CD4-positive, alpha-beta T cell treated with Interleukin-12 subunit alpha and Interleukin-12 subunit beta, for 1 hour (primary cell): ENCODE data around the gene CELSR2.

ENCODE experiments used
- DNase-seq: peaks from one replicate; pipeline ENCODE4 v3.0.0-alpha.2; 2020

The CELSR2 gene

GRCh38 chr1:109265016-109265415 is 15.7 kb downstream of the CELSR2 start:
- no peak for DNase-seq

DNA sequence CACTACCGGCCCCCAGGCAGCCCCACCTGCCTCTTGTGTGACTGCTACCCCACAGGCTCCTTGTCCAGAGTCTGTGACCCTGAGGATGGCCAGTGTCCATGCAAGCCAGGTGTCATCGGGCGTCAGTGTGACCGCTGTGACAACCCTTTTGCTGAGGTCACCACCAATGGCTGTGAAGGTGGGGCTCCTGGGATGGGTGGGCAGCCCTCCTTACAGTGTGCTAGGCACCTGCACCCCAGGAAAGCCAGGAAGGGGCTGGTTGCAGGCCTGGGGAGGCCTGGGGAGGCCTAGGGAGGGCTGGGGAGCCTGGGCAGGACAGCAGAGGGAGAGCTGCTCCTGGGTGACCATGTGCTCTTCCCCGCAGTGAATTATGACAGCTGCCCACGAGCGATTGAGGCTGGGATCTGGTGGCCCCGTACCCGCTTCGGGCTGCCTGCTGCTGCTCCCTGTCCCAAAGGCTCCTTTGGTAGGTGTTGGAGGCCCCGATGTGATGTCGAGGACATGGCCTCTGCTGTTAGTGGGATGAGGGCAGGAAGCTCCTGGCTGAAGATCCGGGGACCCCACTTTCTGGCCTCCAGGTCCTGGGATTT is 16.5 kb downstream of the CELSR2 start:
- no peak for DNase-seq

DNA sequence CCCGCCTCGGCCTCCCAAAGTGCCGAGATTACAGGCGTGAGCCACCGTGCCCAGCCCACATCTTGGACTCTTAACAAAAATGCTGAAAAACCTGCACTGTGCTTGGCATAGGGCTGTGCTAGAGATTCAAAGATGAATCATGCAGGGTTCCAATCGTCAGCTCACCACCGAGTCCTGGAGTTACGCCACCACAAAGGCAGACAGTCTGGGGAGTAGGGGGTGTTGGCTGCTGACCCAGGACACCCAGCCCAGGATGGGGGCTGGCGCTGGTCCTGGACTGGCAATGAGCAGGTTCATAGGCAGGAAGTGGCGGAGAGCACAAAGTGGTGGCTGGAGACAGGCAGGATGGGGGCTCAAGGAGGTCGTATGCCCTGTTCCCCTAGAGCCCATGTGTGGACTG is 17.6 kb downstream of the CELSR2 start:
- DNase-seq, result no peak

DNA sequence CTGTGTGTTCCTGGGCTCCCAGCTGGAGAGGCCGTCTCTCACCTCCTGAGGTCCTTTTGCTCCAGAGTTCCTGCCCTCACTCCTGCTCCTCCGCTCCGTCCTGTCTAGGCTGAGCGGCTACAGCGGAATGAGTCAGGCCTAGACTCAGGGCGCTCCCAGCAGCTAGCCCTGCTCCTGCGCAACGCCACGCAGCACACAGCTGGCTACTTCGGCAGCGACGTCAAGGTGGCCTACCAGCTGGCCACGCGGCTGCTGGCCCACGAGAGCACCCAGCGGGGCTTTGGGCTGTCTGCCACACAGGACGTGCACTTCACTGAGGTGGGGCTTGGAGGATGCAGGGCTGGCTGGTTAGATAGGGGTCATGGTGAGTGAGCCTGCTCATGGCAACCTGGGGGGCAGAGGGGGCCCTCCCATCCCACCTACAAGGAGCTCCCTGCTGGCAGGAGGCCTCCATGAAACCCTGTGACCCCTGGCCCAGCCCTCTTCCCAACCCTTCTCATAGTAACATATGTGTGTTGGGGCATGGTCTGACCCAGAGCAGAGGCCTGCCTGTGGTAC is 18.5 kb downstream of the CELSR2 start:
- no peak for DNase-seq

DNA sequence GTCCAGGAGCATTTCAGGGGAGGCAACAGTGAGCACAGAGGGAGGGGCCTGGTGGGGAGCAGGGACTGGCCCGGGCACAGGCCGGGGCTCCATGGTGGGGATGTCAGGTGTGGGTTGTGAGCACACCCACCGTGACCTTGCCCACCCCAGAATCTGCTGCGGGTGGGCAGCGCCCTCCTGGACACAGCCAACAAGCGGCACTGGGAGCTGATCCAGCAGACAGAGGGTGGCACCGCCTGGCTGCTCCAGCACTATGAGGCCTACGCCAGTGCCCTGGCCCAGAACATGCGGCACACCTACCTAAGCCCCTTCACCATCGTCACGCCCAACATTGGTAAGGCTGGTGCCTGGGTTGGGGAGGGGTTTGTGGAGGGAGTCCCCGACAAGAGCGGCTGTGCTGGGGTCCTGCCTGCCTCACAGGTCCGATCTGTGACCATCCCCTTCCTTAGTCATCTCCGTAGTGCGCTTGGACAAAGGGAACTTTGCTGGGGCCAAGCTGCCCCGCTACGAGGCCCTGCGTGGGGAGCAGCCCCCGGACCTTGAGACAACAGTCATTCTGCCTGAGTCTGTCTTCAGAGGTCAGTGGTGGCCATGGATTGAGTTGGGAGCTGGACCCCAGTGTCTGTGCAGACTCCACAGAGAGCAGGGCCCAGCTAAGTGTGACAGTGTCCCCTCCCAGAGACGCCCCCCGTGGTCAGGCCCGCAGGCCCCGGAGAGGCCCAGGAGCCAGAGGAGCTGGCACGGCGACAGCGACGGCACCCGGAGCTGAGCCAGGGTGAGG is 19.3 kb downstream of the CELSR2 start:
- DNase-seq, result no peak

DNA sequence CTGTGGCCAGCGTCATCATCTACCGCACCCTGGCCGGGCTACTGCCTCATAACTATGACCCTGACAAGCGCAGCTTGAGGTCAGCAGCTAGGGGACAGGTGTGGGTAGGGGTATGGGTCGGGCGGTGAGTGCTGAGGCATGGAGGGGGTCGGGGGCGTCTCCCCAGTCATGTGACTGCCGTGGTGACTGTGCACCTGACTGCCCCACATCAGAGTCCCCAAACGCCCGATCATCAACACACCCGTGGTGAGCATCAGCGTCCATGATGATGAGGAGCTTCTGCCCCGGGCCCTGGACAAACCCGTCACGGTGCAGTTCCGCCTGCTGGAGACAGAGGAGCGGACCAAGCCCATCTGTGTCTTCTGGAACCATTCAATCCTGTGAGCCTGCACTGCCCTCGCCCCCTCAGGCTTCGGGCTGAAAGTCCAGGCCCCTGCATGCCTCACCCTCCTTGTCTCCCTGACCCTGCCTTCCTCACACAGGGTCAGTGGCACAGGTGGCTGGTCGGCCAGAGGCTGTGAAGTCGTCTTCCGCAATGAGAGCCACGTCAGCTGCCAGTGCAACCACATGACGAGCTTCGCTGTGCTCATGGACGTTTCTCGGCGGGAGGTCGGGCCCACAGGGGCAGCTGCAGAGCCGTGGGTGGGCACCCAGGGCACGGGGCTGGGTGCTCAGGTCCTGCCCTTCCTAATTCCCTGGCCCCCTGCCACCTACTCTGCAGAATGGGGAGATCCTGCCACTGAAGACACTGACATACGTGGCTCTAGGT is 20.1 kb downstream of the CELSR2 start:
- no peak for DNase-seq

DNA sequence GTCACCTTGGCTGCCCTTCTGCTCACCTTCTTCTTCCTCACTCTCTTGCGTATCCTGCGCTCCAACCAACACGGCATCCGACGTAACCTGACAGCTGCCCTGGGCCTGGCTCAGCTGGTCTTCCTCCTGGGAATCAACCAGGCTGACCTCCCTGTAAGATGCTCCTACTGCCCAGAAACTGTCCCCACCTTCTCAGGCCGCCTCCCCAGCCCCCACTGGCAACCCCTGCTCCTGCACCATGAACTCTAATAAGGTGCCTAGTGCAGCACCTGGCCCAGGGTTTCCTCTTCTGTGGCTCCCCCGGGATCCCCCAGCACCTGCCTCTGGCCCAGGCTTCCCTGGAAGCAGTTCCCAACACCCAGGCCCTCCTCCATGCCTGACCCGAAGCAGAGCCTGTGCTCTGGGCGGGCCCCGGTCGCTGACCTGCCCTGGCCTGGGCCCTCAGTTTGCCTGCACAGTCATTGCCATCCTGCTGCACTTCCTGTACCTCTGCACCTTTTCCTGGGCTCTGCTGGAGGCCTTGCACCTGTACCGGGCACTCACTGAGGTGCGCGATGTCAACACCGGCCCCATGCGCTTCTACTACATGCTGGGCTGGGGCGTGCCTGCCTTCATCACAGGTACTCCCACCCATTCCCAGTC is 20.8 kb downstream of the CELSR2 start:
- no peak for DNase-seq

GRCh38 chr1:109270623-109271317 is 21.4 kb downstream of the CELSR2 start:
- no peak for DNase-seq

- no peak for DNase-seq
Measured at GRCh38 chr1:109271458-109271857, 22.1 kb downstream of the CELSR2 start.

GRCh38 chr1:109272021-109272799 is 22.9 kb downstream of the CELSR2 start:
- no peak for DNase-seq

- no peak for DNase-seq
Measured at GRCh38 chr1:109272831-109273547, 23.6 kb downstream of the CELSR2 start.

- DNase-seq, result no peak
Measured at GRCh38 chr1:109273570-109274288, 24.4 kb downstream of the CELSR2 start.

DNA sequence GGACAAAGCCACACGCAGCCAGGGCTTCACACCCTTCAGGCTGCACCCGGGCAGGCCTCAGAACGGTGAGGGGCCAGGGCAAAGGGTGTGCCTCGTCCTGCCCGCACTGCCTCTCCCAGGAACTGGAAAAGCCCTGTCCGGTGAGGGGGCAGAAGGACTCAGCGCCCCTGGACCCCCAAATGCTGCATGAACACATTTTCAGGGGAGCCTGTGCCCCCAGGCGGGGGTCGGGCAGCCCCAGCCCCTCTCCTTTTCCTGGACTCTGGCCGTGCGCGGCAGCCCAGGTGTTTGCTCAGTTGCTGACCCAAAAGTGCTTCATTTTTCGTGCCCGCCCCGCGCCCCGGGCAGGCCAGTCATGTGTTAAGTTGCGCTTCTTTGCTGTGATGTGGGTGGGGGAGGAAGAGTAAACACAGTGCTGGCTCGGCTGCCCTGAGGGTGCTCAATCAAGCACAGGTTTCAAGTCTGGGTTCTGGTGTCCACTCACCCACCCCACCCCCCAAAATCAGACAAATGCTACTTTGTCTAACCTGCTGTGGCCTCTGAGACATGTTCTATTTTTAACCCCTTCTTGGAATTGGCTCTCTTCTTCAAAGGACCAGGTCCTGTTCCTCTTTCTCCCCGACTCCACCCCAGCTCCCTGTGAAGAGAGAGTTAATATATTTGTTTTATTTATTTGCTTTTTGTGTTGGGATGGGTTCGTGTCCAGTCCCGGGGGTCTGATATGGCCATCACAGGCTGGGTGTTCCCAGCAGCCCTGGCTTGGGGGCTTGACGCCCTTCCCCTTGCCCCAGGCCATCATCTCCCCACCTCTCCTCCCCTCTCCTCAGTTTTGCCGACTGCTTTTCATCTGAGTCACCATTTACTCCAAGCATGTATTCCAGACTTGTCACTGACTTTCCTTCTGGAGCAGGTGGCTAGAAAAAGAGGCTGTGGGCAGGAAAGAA is 25.5 kb downstream of the CELSR2 start:
- DNase-seq, result no peak

GRCh38 chr1:109275706-109276345 is 26.5 kb downstream of the CELSR2 start:
- DNase-seq, result no peak

GRCh38 chr1:109277434-109278204 is 28.3 kb downstream of the CELSR2 start:
- DNase-seq, result peak; percentile 69

DNA sequence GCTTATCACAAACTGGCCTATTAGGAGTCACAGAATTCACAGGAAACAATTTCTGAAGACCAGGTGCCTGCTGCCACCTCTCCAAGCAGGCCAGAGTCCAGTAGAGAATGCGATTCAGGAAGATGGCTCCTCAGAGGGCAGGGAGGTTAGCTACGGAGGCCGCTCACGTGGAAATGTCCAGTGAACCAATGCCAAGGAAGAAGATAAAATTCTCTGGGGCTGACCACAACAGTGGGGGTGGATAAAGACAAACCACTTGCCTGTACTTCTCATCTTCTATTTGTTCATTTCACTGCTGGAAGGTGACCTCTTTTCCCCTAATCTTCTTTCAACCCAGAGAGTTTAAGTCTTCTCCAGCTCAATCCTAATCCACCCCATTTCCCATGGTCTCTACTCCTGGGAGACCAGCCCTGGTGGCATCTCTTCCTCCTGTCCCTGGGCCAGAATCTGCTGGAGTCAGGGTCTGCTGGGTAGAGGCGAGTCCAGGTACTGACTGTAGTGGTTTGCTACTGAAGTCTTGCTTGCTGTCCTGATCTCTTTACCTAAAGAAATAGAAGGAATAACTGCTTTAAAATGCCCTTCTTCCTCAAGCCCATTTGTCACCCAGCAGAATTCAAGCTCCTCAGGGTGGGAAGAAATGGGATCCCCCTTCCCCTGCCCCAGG is 30.4 kb downstream of the CELSR2 start:
- no peak for DNase-seq

DNA sequence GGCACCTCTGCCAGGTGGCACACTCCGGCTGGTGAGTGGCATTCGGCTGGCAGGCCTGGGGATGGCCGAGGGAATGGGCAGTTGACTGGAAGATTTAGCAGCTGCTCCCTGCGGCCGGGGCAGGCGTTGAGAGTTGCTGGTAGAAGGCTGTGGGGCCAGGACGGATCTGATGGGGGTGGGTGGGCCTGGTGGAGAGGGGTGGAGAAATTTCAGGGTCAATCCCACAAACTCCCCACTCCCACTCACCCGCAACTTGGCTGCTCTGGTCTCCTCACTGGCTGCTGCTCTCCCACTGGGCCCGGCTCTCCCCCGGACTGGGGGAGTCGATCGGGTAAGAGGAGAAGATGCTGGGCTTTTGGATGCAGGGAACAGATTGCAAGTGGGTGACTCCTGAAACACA is 31.5 kb downstream of the CELSR2 start:
- DNase-seq, result no peak
